ENCODE measurements around the gene NPNT. TPM values are rescaled to one million over a fixed set of nuclear protein-coding genes. Genes with fewer than 3 reads are reported as not detected.

Gene NPNT
- total RNA-seq, 1 donor from 2014 or later, result 60.3 TPM

GRCh38 chr4:106010761-106011160, 115.5 kb downstream of the NPNT start:
- FAIRE-seq, result no peak
- no peak for DNase-seq (ENCODE audit: low spot score in 2 of 2)

- no peak for FAIRE-seq
- no peak for DNase-seq (ENCODE audit: low spot score in 2 of 2)
These were observed 116.1 kb downstream of the NPNT start for GRCh38 chr4:106011387-106011786.

DNA sequence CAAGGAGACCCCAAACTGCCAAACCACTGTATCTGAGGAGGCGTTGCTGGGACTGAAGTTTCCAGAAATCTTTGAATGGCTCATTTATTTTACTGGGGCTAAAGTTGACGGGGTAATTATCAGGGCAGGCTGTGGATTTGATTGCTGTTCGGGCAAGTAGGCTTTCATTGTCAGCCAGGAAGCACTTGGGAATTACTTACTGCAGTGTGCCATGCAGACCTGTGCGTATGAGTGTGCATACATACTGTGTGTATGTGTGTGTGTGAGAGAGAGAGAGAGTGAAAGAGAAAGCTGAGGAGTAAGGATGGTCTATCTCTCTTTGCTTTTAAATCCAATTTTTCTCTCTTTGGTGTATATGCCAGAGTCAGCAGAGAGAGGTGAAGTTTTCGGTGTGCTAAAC, 122.7 kb downstream of the NPNT start:
- FAIRE-seq, result no peak
- DNase-seq (ENCODE audit: low spot score in 2 of 2), result no peak

GRCh38 chr4:106019771-106020170, 124.5 kb downstream of the NPNT start:
- DNase-seq (ENCODE audit: low spot score in 2 of 2) (no peak), FAIRE-seq (no peak)

Other genes starting within 250 kb of the NPNT start
- gene INTS12, start 186.8 kb upstream of the NPNT start, total RNA-seq, result 36.7 TPM
- 30.2 TPM for gene GSTCD, start 186.7 kb upstream of the NPNT start, total RNA-seq